ENCODE measurements around the gene DTNB. TPM values are rescaled to one million over a fixed set of nuclear protein-coding genes. Genes with fewer than 3 reads are reported as not detected.
A peak's percentile ranks its signal among the peaks of the same experiment; 100 is the strongest.

DTNB gene
- total and polyA plus RNA-seq, 10 of the 15 experiments (the other 5 are each of a cell fraction or from before 2014, with no cell fraction given), result 4.5 to 30.6 (median 11.9) TPM

- TF ChIP-seq RBBP5 (conservative IDR thresholded peaks at IDR 0.05) (no peak), STAT1 (conservative IDR thresholded peaks at IDR 0.05) (no peak), DPF2 (IDR thresholded peaks at IDR 0.05) (peak; percentile 97), CUX1 (IDR thresholded peaks at IDR 0.05; ENCODE audit: insufficient replicate concordance, low read depth, low read length) (no peak), JUNB (IDR thresholded peaks at IDR 0.05) (peak; percentile 69), IKZF2 (IDR thresholded peaks at IDR 0.05) (peak; percentile 98), USF1 (IDR thresholded peaks at IDR 0.05; ENCODE audit: borderline replicate concordance, extremely low read length, insufficient read depth, low read depth, low read length) (no peak), SUZ12 (IDR thresholded peaks at IDR 0.05; ENCODE audit: unreplicated experiment) (no peak), MAX (IDR thresholded peaks at IDR 0.05; ENCODE audit: low read depth, low read length) (no peak), RAD51 (IDR thresholded peaks at IDR 0.05) (no peak), MTA2 (IDR thresholded peaks at IDR 0.05; ENCODE audit: low read depth) (peak; percentile 90), SUPT20H (IDR thresholded peaks at IDR 0.05; ENCODE audit: borderline replicate concordance, control insufficient read depth, low read depth, low read length) (no peak), MLLT1 (IDR thresholded peaks at IDR 0.05) (peak; percentile 90), E2F4 (IDR thresholded peaks at IDR 0.05; ENCODE audit: low read depth, low read length) (no peak), CREB1 (IDR thresholded peaks at IDR 0.05; ENCODE audit: low read depth) (peak; percentile 99), ASH2L (IDR thresholded peaks at IDR 0.05; ENCODE audit: borderline replicate concordance, low read depth) (no peak; the same call in 1 of the 2 replicates), PML (IDR thresholded peaks at IDR 0.05; ENCODE audit: low read length) (peak; percentile 77; the same call in 1 of the 2 replicates), CHD2 (IDR thresholded peaks at IDR 0.05; ENCODE audit: borderline replicate concordance, low read depth, low read length) (peak; percentile 73; the same call in 1 of the 2 replicates), YY1 (IDR thresholded peaks at IDR 0.05; ENCODE audit: low read depth, low read length) (peak; percentile 58; the same call in 1 of the 2 replicates), CBFB (IDR thresholded peaks at IDR 0.05; ENCODE audit: low read depth) (peak; percentile 53; the same call in 1 of the 2 replicates), KAT2A (conservative IDR thresholded peaks at IDR 0.05; ENCODE audit: control insufficient read depth, low read depth, low read length) (no peak)
Measured at GRCh38 chr2:25362434-25363145, 310.8 kb downstream of the DTNB start (continued).

Data from GM12878 (cell line).